Ascending aorta (tissue), 2 donors: ENCODE measurements around the gene RNF41. TPM values are rescaled to one million over a fixed set of nuclear protein-coding genes. Genes with fewer than 3 reads are reported as not detected.

ENCODE experiments used
- DNase-seq, 2 donors: peaks; one replicate each; pipeline ENCODE4 v3.0.0-alpha.2; 2019; ENCODE audit warnings: low spot score in 2 of 2
- H3K27ac ChIP-seq, 2 donors: fragments of 200-600 bp; sonication (generic); one replicate each; pipeline ENCODE4 v1.5.1; 2016 to 2017; ENCODE audit warnings: mild to moderate bottlenecking in 1 of 2
- H3K27me3 ChIP-seq: fragments of 200-600 bp; sonication (generic); one replicate; pipeline ENCODE4 v1.5.1; 2017
- H3K36me3 ChIP-seq, 2 donors: fragments of 200-600 bp; sonication (generic); one replicate each; pipeline ENCODE4 v1.5.1; 2016
- H3K4me1 ChIP-seq, 2 donors: fragments of 200-600 bp; sonication (generic); one replicate each; pipeline ENCODE4 v1.5.1; 2016 to 2017; ENCODE audit warnings: mild to moderate bottlenecking in 1 of 2
- H3K4me3 ChIP-seq, 2 donors: fragments of 200-600 bp; sonication (generic); one replicate each; pipeline ENCODE4 v1.5.1; 2016 to 2017; ENCODE audit warnings: mild to moderate bottlenecking in 1 of 2
- H3K9me3 ChIP-seq, 2 donors: fragments of 200-600 bp; sonication (generic); one replicate each; pipeline ENCODE4 v1.5.1; 2016
- CTCF ChIP-seq, 3 experiments: fragments of 200-600 bp in 2 of 3; fragments of 450-650 bp in 1 of 3; sonication (generic) in 2 of 3; IDR thresholded peaks; one replicate each; pipeline ENCODE4 v1.5.1; 2016 to 2019; ENCODE audit warnings: antibody characterized with exemption in 3 of 3, mild to moderate bottlenecking in 1 of 3, moderate library complexity in 1 of 3
- intact Hi-C: fragments of 100-400 bp; cut with DNase I; formaldehyde crosslinking; loops from one replicate; pipeline ENCODE4 v1.15.1; 2023
- total RNA-seq: library from RNA; depleted of rRNA; stranded (reverse); fragments of >200 nt; gene quantifications from one replicate; pipeline ENCODE4 v1.1.0, GENCODE V29; 2016

RNF41 gene
- total RNA-seq, 1 donor from 2014 or later, result 50.3 TPM

DNA sequence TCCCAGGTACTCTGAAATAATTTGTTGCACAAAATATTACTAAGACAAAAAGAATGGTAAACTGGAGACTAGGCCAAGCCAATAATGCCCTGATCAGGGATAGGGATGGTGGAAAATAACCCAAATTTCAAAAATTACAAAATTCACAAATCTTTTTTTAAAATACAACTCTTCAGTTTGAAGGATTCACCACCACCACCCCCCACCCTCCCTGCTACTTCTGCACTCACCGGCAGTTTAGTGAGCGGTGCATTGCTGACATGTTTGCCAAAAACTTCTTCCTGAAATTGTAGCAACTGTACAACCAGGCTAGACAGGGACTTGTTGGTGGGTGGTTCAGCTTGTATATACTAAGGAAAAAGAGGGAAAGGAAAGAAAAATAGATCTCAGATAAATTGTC, 34.8 kb downstream of the RNF41 start:
- Histone ChIP-seq H3K4me3 (peak overlapping the region in 1 of 2 donors; percentile 91), H3K4me1 (peaks cover 3 to 6% of the 10 kb centered on the region in 2 donors), H3K36me3 (peaks cover 39 to 47% of the 10 kb centered on the region in 2 donors), H3K9me3 (no peaks in the 10 kb centered on the region), H3K27ac (peak overlapping the region in 1 of 2 donors; percentile 15), H3K27me3 (no peaks in the 10 kb centered on the region)
- intact Hi-C loops, result no loop called here
- TF ChIP-seq CTCF (IDR thresholded peaks at IDR 0.05), result no peak
- no peak for DNase-seq

- Histone ChIP-seq H3K4me3 (no peak overlapping the region), H3K27me3 (no peaks in the 10 kb centered on the region), H3K9me3 (no peaks in the 10 kb centered on the region), H3K27ac (no peak overlapping the region), H3K36me3 (peaks cover 95 to 96% of the 10 kb centered on the region in 2 donors), H3K4me1 (no peaks in the 10 kb centered on the region)
- intact Hi-C loops, result no loop called here
- DNase-seq, result no peak
- no peak for TF ChIP-seq CTCF (IDR thresholded peaks at IDR 0.05)
These were observed 43.4 kb downstream of the RNF41 start for GRCh38 chr12:56178347-56178746.

DNA sequence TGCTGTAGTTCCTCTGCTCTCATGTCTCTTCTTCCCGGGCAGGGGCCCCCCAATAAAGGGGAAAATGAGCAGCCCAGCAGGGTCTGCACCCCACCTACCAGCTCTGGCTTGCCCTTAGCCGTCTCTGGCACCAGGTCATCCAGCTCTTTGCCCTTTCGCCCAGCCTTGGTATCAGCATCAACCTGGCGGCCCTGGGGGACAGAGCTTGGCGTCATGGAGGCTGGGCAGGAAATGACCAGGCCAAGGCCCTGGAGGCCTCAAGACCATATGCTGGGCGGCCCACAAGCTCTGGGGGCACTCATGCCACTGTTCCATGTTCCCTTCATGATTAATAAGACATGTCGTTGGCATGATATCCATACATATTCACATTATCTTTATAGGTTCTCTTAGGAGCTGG, 48.9 kb downstream of the RNF41 start:
- H3K4me3 ChIP-seq, result no peak overlapping the region
- H3K36me3 ChIP-seq, result peaks cover 94 to 100% of the 10 kb centered on the region in 2 donors
- H3K4me1 ChIP-seq, result no peaks in the 10 kb centered on the region
- H3K27ac ChIP-seq, result no peak overlapping the region
- intact Hi-C loops, result no loop called here
- no peak for DNase-seq
- H3K27me3 ChIP-seq, result no peaks in the 10 kb centered on the region
- no peak for TF ChIP-seq CTCF (IDR thresholded peaks at IDR 0.05)
- no peaks in the 10 kb centered on the region for H3K9me3 ChIP-seq

DNA sequence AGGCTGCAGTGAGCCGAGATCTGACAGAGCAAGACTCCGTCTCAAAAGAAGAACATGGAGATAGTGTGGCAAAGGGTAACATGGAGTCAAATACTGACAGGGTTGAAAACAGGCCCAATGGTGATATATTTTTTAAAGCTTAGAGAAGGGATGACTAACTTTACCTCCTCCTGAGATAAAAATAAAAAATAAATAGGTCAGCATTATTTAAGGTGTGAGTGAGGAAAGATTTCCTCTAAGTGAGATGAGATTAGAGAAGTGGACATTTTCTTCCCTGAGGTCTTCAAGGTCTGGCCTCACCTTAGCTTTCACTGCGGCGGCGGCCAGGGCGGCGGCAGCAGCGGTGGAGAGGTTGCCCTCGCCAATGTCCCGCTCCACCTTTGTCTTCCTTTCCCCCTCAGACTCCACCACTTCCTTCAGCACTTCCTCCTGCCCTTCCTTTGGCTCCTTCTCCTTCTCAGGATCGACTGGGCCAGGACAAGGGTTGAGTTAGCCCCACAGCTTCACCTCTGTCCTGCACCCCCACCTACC, 52.4 kb downstream of the RNF41 start:
- no peaks in the 10 kb centered on the region for H3K4me1 ChIP-seq
- H3K4me3 ChIP-seq, result no peak overlapping the region
- peaks cover 91 to 100% of the 10 kb centered on the region in 2 donors for H3K36me3 ChIP-seq
- H3K27me3 ChIP-seq, result no peaks in the 10 kb centered on the region
- intact Hi-C loops, result no loop called here
- no peak for DNase-seq
- TF ChIP-seq CTCF (IDR thresholded peaks at IDR 0.05), result no peak
- no peak overlapping the region for H3K27ac ChIP-seq
- H3K9me3 ChIP-seq, result no peaks in the 10 kb centered on the region

DNA sequence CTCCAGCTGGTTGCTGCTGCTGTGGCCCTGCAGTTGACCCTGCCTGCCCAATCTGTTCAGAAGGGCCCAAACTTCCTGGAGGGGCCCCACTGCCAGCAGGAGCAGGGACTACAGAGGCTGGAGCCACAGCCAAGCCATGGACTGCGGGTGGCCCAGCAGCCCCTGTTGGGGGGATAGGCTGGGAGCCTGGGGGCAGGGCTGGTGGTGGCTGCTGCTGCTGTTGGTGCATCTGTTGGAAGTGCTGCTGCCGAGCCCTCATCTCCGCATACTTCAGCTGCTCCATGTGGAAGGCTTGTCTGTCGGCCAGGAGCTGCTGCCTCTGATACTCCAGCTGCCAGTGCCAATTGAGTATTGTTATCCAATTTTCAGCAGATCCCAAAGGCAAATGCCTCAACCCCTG, 56.4 kb downstream of the RNF41 start:
- intact Hi-C loops, result no loop called here
- Histone ChIP-seq H3K36me3 (peaks cover 89 to 98% of the 10 kb centered on the region in 2 donors), H3K4me1 (peaks cover 4 to 22% of the 10 kb centered on the region in 2 donors), H3K27me3 (no peaks in the 10 kb centered on the region), H3K27ac (no peak overlapping the region), H3K4me3 (no peak overlapping the region), H3K9me3 (no peaks in the 10 kb centered on the region)
- no peak for DNase-seq
- no peak for TF ChIP-seq CTCF (IDR thresholded peaks at IDR 0.05)

DNA sequence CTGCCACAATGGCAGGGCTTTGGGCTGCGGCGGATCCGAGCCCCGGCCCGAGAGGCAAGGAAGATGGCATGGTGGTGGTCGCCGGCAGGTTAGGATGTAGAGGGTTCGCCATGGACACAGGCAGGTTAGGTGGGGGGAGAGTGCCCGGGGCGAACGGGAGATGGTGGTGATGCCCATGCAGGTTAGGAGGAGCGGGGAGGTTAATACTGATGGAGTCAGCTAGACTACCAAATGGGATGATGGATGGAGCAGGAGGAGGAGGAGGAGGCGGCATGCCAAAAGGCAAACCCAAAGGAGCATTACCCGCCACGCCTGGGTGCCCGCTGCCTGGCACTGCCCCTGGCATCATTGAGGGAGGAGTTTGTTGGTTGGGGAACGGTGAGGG, 57.4 kb downstream of the RNF41 start:
- no peak for TF ChIP-seq CTCF (IDR thresholded peaks at IDR 0.05)
- Histone ChIP-seq H3K27me3 (no peaks in the 10 kb centered on the region), H3K27ac (no peak overlapping the region), H3K4me1 (peaks cover 10 to 29% of the 10 kb centered on the region in 2 donors), H3K9me3 (no peaks in the 10 kb centered on the region), H3K4me3 (no peak overlapping the region), H3K36me3 (peaks cover 89 to 98% of the 10 kb centered on the region in 2 donors)
- no peak for DNase-seq
- intact Hi-C loops, result no loop called here
